MM.1S (cell line): ENCODE data around the gene TFDP2.

ENCODE experiments used
- DNase-seq: peaks from one replicate; pipeline ENCODE4 v3.0.0-alpha.2; 2015
- H2AFZ ChIP-seq: fragments of 300-600 bp; sonication (generic); 2 replicates; pipeline ENCODE4 v1.6.0; 2016; ENCODE audit warnings: antibody characterized with exemption, low read length
- H3F3A ChIP-seq: fragments of 300-600 bp; sonication (generic); 2 replicates; pipeline ENCODE4 v1.6.1; 2016; ENCODE audit warnings: mild to moderate bottlenecking, antibody characterized with exemption, low read length, moderate library complexity, mixed read lengths; ENCODE audit not compliant: insufficient read depth
- H3K27ac ChIP-seq: fragments of 300-600 bp; sonication (generic); 2 replicates; pipeline ENCODE4 v1.5.1; 2016; ENCODE audit warnings: mild to moderate bottlenecking, low read length
- H3K27me3 ChIP-seq: fragments of 300-600 bp; sonication (generic); replicated peaks from 2 replicates; pipeline ENCODE4 v1.6.0; 2016; ENCODE audit warnings: low read length; ENCODE audit not compliant: insufficient read depth
- H3K36me3 ChIP-seq: fragments of 300-600 bp; sonication (generic); replicated peaks from 2 replicates; pipeline ENCODE4 v1.6.1; 2016; ENCODE audit warnings: mild to moderate bottlenecking, low read length, mixed read lengths; ENCODE audit not compliant: insufficient read depth
- H3K4me1 ChIP-seq: fragments of 300-600 bp; sonication (generic); 2 replicates; pipeline ENCODE4 v1.6.1; 2016; ENCODE audit warnings: low read length, mixed read lengths
- H3K4me2 ChIP-seq: fragments of 300-600 bp; sonication (generic); 2 replicates; pipeline ENCODE4 v1.6.0; 2016; ENCODE audit warnings: low read depth, low read length
- H3K4me3 ChIP-seq: fragments of 300-600 bp; sonication (generic); 2 replicates; pipeline ENCODE4 v1.5.1; 2016; ENCODE audit warnings: low read length, mixed read lengths
- H3K79me2 ChIP-seq: fragments of 300-600 bp; sonication (generic); 2 replicates; pipeline ENCODE4 v1.6.1; 2016; ENCODE audit warnings: mixed run types, low read length, mixed read lengths
- H3K9ac ChIP-seq: fragments of 300-600 bp; sonication (generic); 2 replicates; pipeline ENCODE4 v1.6.1; 2016; ENCODE audit warnings: low read length, mixed read lengths
- H3K9me2 ChIP-seq: fragments of 300-600 bp; sonication (generic); replicated peaks from 2 replicates; pipeline ENCODE4 v1.6.1; 2016; ENCODE audit warnings: mild to moderate bottlenecking, low read length, mixed read lengths; ENCODE audit not compliant: insufficient read depth
- H3K9me3 ChIP-seq: fragments of 300-600 bp; sonication (generic); replicated peaks from 2 replicates; pipeline ENCODE4 v1.6.1; 2016; ENCODE audit warnings: mild to moderate bottlenecking, low read length, mixed read lengths; ENCODE audit not compliant: insufficient read depth
- H4K20me1 ChIP-seq: fragments of 300-600 bp; sonication (generic); 2 replicates; pipeline ENCODE4 v1.6.1; 2016; ENCODE audit warnings: mild to moderate bottlenecking, low read length, moderate library complexity, mixed read lengths; ENCODE audit not compliant: insufficient read depth
- EZH2 ChIP-seq: fragments of 300-600 bp; sonication (generic); optimal IDR thresholded peaks from 2 replicates; pipeline ENCODE3; 2017; ENCODE audit warnings: low read depth, mild to moderate bottlenecking, antibody characterized with exemption, low read length, mixed read lengths
- EZH2phosphoT487 ChIP-seq: fragments of 300-600 bp; sonication (generic); IDR thresholded peaks from 2 replicates; pipeline ENCODE4 v1.6.1; 2018; ENCODE audit warnings: antibody characterized with exemption, low read length
- TF ChIP-seq, protein P1 (sequence below): fragments of 300-600 bp; sonication (generic); IDR thresholded peaks from 2 replicates; pipeline ENCODE4 v1.5.1; 2016; ENCODE audit warnings: antibody characterized with exemption, low read length, mixed read lengths

Gene TFDP2

DNA sequence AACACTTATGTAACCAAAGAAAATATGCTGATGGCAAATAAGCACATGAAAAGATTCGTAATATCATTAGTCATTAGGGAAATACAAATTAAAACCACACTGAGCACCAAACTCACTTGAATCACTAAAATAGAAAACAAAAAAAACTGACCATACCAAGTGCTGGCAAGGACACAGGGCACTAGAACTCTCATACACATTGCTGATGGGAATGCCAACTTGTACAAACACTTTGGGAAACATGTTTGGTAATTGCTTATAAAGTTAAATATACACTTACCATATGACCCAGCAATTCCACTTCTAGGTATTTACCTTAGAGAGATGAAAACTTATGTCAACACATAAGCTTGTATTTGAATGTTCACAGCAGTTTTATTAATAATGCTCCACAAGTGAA lies 95.5 kb downstream of the TFDP2 start:
- H3F3A ChIP-seq, result no peaks in the 10 kb centered on the region
- no peak overlapping the region for H3K4me2 ChIP-seq
- DNase-seq, result no peak
- H3K27ac ChIP-seq, result no peak overlapping the region
- H3K79me2 ChIP-seq, result no peaks in the 10 kb centered on the region
- no peaks in the 10 kb centered on the region for H3K9me2 ChIP-seq
- H3K9me3 ChIP-seq, result no peaks in the 10 kb centered on the region
- H3K27me3 ChIP-seq, result no peaks in the 10 kb centered on the region
- H4K20me1 ChIP-seq, result no peaks in the 10 kb centered on the region
- H3K4me3 ChIP-seq, result no peak overlapping the region
- H3K4me1 ChIP-seq, result no peaks in the 10 kb centered on the region
- TF ChIP-seq, protein P1, sequence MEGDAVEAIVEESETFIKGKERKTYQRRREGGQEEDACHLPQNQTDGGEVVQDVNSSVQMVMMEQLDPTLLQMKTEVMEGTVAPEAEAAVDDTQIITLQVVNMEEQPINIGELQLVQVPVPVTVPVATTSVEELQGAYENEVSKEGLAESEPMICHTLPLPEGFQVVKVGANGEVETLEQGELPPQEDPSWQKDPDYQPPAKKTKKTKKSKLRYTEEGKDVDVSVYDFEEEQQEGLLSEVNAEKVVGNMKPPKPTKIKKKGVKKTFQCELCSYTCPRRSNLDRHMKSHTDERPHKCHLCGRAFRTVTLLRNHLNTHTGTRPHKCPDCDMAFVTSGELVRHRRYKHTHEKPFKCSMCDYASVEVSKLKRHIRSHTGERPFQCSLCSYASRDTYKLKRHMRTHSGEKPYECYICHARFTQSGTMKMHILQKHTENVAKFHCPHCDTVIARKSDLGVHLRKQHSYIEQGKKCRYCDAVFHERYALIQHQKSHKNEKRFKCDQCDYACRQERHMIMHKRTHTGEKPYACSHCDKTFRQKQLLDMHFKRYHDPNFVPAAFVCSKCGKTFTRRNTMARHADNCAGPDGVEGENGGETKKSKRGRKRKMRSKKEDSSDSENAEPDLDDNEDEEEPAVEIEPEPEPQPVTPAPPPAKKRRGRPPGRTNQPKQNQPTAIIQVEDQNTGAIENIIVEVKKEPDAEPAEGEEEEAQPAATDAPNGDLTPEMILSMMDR, result no peak
- TF ChIP-seq EZH2, result no peak
- no peak for TF ChIP-seq EZH2phosphoT487
- no peaks in the 10 kb centered on the region for H3K36me3 ChIP-seq
- H3K9ac ChIP-seq, result no peak overlapping the region
- no peak overlapping the region for H2AFZ ChIP-seq

DNA sequence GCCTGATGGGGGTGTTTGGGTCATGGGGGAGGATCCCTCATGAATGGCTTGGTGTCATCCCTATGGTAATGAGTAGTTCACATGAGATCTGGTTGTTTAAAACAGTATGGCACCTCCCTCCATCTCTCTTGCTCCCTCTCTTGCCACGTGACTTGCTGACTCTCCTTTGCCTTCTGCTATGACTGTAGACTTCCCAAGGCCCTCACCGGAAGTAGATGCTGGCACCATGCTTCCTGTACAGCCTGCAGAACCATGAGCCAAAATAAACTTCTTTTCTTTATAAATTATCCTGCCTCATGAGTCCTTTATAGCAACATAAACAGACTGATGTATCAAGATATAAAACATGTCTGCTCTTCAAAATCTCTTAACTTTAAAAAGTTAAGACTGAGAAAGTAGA lies 96.1 kb downstream of the TFDP2 start:
- H3F3A ChIP-seq, result no peaks in the 10 kb centered on the region
- H3K27ac ChIP-seq, result no peak overlapping the region
- H4K20me1 ChIP-seq, result no peaks in the 10 kb centered on the region
- H3K9me2 ChIP-seq, result no peaks in the 10 kb centered on the region
- H3K9ac ChIP-seq, result no peak overlapping the region
- no peak overlapping the region for H2AFZ ChIP-seq
- H3K79me2 ChIP-seq, result no peaks in the 10 kb centered on the region
- H3K9me3 ChIP-seq, result no peaks in the 10 kb centered on the region
- no peak for DNase-seq
- H3K4me1 ChIP-seq, result no peaks in the 10 kb centered on the region
- no peak overlapping the region for H3K4me2 ChIP-seq
- H3K4me3 ChIP-seq, result no peak overlapping the region
- H3K27me3 ChIP-seq, result no peaks in the 10 kb centered on the region
- H3K36me3 ChIP-seq, result no peaks in the 10 kb centered on the region
- TF ChIP-seq EZH2 (no peak), EZH2phosphoT487 (no peak)
- TF ChIP-seq, protein P1, result no peak

DNA sequence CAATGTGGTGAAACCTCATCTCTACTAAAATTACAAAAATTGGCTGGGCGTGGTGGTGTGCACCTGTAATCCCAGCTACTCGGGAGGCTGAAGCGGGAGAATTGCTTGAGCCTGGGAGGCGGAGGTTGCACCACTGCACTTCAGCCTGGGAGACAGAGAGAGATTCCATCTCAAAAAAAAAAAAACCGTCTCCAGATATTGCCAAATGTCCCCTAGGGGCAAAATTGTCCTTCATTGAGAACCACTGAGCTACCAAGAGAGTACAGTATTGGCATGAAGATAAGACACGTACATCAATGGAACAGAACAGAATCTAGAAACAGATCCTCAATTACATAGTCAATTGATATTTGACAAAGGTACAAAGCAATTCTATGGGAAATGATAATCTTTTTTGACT lies 98.0 kb downstream of the TFDP2 start:
- DNase-seq, result no peak
- H3K9me3 ChIP-seq, result no peaks in the 10 kb centered on the region
- no peaks in the 10 kb centered on the region for H3K9me2 ChIP-seq

More for the DNA sequence above, 98.0 kb downstream of the TFDP2 start:
- no peaks in the 10 kb centered on the region for H3K4me1 ChIP-seq
- H3F3A ChIP-seq, result no peaks in the 10 kb centered on the region
- H4K20me1 ChIP-seq, result no peaks in the 10 kb centered on the region
- H3K27ac ChIP-seq, result no peak overlapping the region
- H2AFZ ChIP-seq, result no peak overlapping the region
- H3K79me2 ChIP-seq, result no peaks in the 10 kb centered on the region
- H3K4me2 ChIP-seq, result no peak overlapping the region
- H3K4me3 ChIP-seq, result no peak overlapping the region
- no peak overlapping the region for H3K9ac ChIP-seq
- no peak for TF ChIP-seq EZH2
- TF ChIP-seq, protein P1, result no peak
- TF ChIP-seq EZH2phosphoT487, result no peak
- H3K36me3 ChIP-seq, result no peaks in the 10 kb centered on the region
- no peaks in the 10 kb centered on the region for H3K27me3 ChIP-seq
